GM23338 (cell line): ENCODE measurements around the gene PRDM1. TPM values are rescaled to one million over a fixed set of nuclear protein-coding genes. Genes with fewer than 3 reads are reported as not detected.

ENCODE experiments used
- CREB1 ChIP-seq: fragments of 250-450 bp; sonication (Bioruptor Pico); IDR thresholded peaks from 2 replicates; pipeline ENCODE4 v1.5.0; 2020; ENCODE audit warnings: low read depth, mild to moderate bottlenecking, moderate library complexity
- ETS1 ChIP-seq: IDR thresholded peaks from 2 replicates; pipeline ENCODE4 v1.6.1; 2016; ENCODE audit warnings: antibody characterized with exemption
- POLR2AphosphoS5 ChIP-seq: IDR thresholded peaks from 2 replicates; pipeline ENCODE4 v1.6.1; 2016; ENCODE audit warnings: antibody characterized with exemption, low read depth
- REST ChIP-seq: IDR thresholded peaks from one replicate; pipeline ENCODE4 v1.6.1; 2018; ENCODE audit warnings: antibody characterized with exemption; ENCODE audit not compliant: unreplicated experiment
- STAT1 ChIP-seq: IDR thresholded peaks from one replicate; pipeline ENCODE4 v1.6.1; 2016; ENCODE audit warnings: antibody characterized with exemption; ENCODE audit not compliant: unreplicated experiment
- ZNF114 ChIP-seq: fragments of 250-450 bp; sonication (Bioruptor Pico); IDR thresholded peaks from 2 replicates; pipeline ENCODE4 v1.5.0; 2020; ENCODE audit warnings: mild to moderate bottlenecking, moderate library complexity
- ZNF462 ChIP-seq: fragments of 250-450 bp; sonication (Bioruptor Pico); IDR thresholded peaks from 2 replicates; pipeline ENCODE4 v1.5.0; 2020; ENCODE audit warnings: mild to moderate bottlenecking, moderate library complexity
- polyA plus RNA-seq: library from polyadenylated mRNA; unstranded; fragments of >200 nt; fragmentation: Nextera tagmentation; extraction: Ambion mirVana; gene quantifications from 2 replicates; pipeline ENCODE4 v1.2.1, GENCODE V29; 2016
- total RNA-seq: library from RNA; depleted of rRNA; stranded (reverse); fragments of >200 nt; shearing (Covaris generic); gene quantifications from 2 replicates; pipeline ENCODE4 v1.2.3, GENCODE V29; 2014

The PRDM1 gene
- total and polyA plus RNA-seq, 2 experiments from 2014 or later, result 0.65 to 0.73 TPM

- TF ChIP-seq ZNF462 (CRISPR knock-in tag), result peak; percentile 80; the same call in 1 of the 2 replicates
- TF ChIP-seq ETS1, result no peak
- TF ChIP-seq ZNF114 (CRISPR knock-in tag), result no peak
- TF ChIP-seq REST, result no peak
- no peak for TF ChIP-seq STAT1
- TF ChIP-seq CREB1 (CRISPR knock-in tag), result no peak
- TF ChIP-seq POLR2AphosphoS5, result no peak
Observed at GRCh38 chr6:106051226-106051625, 34.9 kb upstream of the PRDM1 start (continued).
